GM21576 (cell line): ENCODE data around the gene FSTL1.

Experiments
- ATAC-seq: cut with Tn5 transposase; IDR thresholded peaks from one replicate; pipeline ENCODE4 v1.9.1; 2021; ENCODE audit warnings: mild to moderate bottlenecking, moderate library complexity; ENCODE audit not compliant: unreplicated experiment

Gene FSTL1

GRCh38 chr3:120468635-120469295 is 18.0 kb upstream of the FSTL1 start:
- no peak for ATAC-seq

- ATAC-seq, result no peak
Measured at GRCh38 chr3:120462409-120462959, 11.7 kb upstream of the FSTL1 start.

GRCh38 chr3:120461416-120461815 is 10.6 kb upstream of the FSTL1 start:
- no peak for ATAC-seq

- ATAC-seq, result no peak
Measured at GRCh38 chr3:120460862-120461261, 10.1 kb upstream of the FSTL1 start.

- ATAC-seq, result no peak
Measured at GRCh38 chr3:120460181-120460790, 9.5 kb upstream of the FSTL1 start.

- ATAC-seq, result no peak
Measured at GRCh38 chr3:120459196-120459595, 8.4 kb upstream of the FSTL1 start.

GRCh38 chr3:120457827-120458226 is 7.0 kb upstream of the FSTL1 start:
- no peak for ATAC-seq

- ATAC-seq, result no peak
Measured at GRCh38 chr3:120454076-120454689, 3.4 kb upstream of the FSTL1 start.

GRCh38 chr3:120452816-120453215 is 2.0 kb upstream of the FSTL1 start:
- ATAC-seq, result no peak

- ATAC-seq, result no peak
Measured at GRCh38 chr3:120451806-120452205, 1.0 kb upstream of the FSTL1 start.

- no peak for ATAC-seq
Measured at GRCh38 chr3:120451272-120451761, 525 bp upstream of the FSTL1 start.

- ATAC-seq, result no peak
Measured at GRCh38 chr3:120449701-120450599, 842 bp downstream of the FSTL1 start.

GRCh38 chr3:120449251-120449650 is 1.5 kb downstream of the FSTL1 start:
- no peak for ATAC-seq

- ATAC-seq, result no peak
Measured at GRCh38 chr3:120448756-120449155, 2.0 kb downstream of the FSTL1 start.

- no peak for ATAC-seq
Measured at GRCh38 chr3:120446891-120447668, 3.7 kb downstream of the FSTL1 start.

GRCh38 chr3:120445654-120446053 is 5.1 kb downstream of the FSTL1 start:
- ATAC-seq, result no peak

- ATAC-seq, result no peak
Measured at GRCh38 chr3:120443626-120444123, 7.1 kb downstream of the FSTL1 start.

GRCh38 chr3:120442975-120443517 is 7.7 kb downstream of the FSTL1 start:
- ATAC-seq, result no peak

GRCh38 chr3:120441776-120442175 is 9.0 kb downstream of the FSTL1 start:
- ATAC-seq, result no peak

- ATAC-seq, result no peak
Measured at GRCh38 chr3:120440762-120441161, 10.0 kb downstream of the FSTL1 start.
